Endothelial cell (in vitro differentiated cells): ENCODE measurements around the gene GUCY1A2. TPM values are rescaled to one million over a fixed set of nuclear protein-coding genes. Genes with fewer than 3 reads are reported as not detected.

Experiments
- DNase-seq: peaks from one replicate; pipeline ENCODE4 v3.0.0; 2021; ENCODE audit warnings: low spot score
- H3K27ac Mint-ChIP-seq: one replicate; pipeline ENCODE4 v1.8.0; 2021; ENCODE audit warnings: mixed read lengths, inconsistent platforms; ENCODE audit not compliant: unreplicated experiment
- H3K27me3 Mint-ChIP-seq: one replicate; pipeline ENCODE4 v1.8.0; 2021; ENCODE audit warnings: mild to moderate bottlenecking, moderate library complexity, mixed read lengths, inconsistent platforms; ENCODE audit not compliant: unreplicated experiment
- H3K36me3 Mint-ChIP-seq: one replicate; pipeline ENCODE4 v1.8.0; 2021; ENCODE audit warnings: mild to moderate bottlenecking, low read depth, mixed read lengths, inconsistent platforms; ENCODE audit not compliant: unreplicated experiment
- H3K4me1 Mint-ChIP-seq: one replicate; pipeline ENCODE4 v1.8.0; 2021; ENCODE audit warnings: mild to moderate bottlenecking, mixed read lengths, inconsistent platforms; ENCODE audit not compliant: unreplicated experiment
- H3K4me3 Mint-ChIP-seq: one replicate; pipeline ENCODE4 v1.8.0; 2021; ENCODE audit warnings: mild to moderate bottlenecking, mixed read lengths, inconsistent platforms; ENCODE audit not compliant: unreplicated experiment
- H3K9me3 Mint-ChIP-seq: one replicate; pipeline ENCODE4 v1.8.0; 2021; ENCODE audit warnings: mixed read lengths, inconsistent platforms; ENCODE audit not compliant: unreplicated experiment
- total RNA-seq: library from RNA; stranded (reverse); fragmentation: NEBNext Ultra II Directional; extraction: Animal tissue kit (Norgen Biotek cat#: 25700); gene quantifications from one replicate; pipeline ENCODE4 v1.2.1, GENCODE V29; 2021; ENCODE audit not compliant: unreplicated experiment
- TF ChIP-seq, protein P1 (sequence below): fragments of 200-600 bp; sonication (generic); IDR thresholded peaks from one replicate; pipeline ENCODE4 v1.5.0; 2021; ENCODE audit warnings: antibody characterized with exemption; ENCODE audit not compliant: unreplicated experiment

GUCY1A2 gene
- total RNA-seq, 1 donor from 2014 or later, result 0.10 TPM

DNA sequence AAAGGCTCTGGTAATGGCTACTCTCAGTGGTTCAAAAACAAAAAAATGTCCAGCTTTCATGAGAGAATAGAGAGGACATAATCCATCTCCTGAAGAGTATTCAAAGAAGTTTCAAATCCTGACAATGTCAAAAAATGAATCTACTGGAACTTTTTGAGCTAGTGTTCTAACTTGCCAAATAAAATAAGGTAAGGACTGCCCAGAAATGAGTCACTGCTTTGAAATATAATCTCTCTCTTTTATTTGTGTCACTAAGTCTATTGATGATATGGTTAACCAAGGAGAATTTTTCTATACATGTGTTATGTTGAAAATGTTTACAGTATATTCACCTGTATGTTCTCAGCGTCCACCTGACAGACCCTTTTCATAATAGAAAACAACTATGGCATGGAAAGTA is 3.4 kb downstream of the GUCY1A2 start:
- no peak overlapping the region for H3K27ac Mint-ChIP-seq
- peaks cover 4% of the 10 kb centered on the region for H3K4me1 Mint-ChIP-seq
- peaks cover 5% of the 10 kb centered on the region for H3K27me3 Mint-ChIP-seq
- H3K36me3 Mint-ChIP-seq, result peaks cover 3% of the 10 kb centered on the region
- no peak for DNase-seq
- H3K9me3 Mint-ChIP-seq, result no peaks in the 10 kb centered on the region
- no peak overlapping the region for H3K4me3 Mint-ChIP-seq
- TF ChIP-seq, protein P1, sequence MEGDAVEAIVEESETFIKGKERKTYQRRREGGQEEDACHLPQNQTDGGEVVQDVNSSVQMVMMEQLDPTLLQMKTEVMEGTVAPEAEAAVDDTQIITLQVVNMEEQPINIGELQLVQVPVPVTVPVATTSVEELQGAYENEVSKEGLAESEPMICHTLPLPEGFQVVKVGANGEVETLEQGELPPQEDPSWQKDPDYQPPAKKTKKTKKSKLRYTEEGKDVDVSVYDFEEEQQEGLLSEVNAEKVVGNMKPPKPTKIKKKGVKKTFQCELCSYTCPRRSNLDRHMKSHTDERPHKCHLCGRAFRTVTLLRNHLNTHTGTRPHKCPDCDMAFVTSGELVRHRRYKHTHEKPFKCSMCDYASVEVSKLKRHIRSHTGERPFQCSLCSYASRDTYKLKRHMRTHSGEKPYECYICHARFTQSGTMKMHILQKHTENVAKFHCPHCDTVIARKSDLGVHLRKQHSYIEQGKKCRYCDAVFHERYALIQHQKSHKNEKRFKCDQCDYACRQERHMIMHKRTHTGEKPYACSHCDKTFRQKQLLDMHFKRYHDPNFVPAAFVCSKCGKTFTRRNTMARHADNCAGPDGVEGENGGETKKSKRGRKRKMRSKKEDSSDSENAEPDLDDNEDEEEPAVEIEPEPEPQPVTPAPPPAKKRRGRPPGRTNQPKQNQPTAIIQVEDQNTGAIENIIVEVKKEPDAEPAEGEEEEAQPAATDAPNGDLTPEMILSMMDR, result no peak

DNA sequence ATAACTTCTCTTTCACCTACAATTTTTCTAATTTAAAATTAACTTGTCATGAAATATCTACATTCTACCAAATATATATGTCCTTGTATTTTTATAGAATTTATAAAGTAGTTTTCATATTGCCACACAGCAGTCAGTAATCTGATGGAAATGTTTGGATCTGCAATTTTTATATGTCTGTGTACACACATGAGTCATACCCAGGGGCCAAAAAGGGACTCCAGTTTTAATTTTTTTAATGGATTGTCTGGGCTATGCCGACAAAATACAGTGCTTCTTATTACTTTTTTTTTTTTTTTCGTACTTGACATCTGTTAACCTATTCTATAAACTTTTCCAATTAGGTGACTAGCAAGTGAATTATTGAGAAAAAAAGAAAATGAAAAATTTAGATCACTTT is 6.3 kb downstream of the GUCY1A2 start:
- peaks cover 2% of the 10 kb centered on the region for H3K27me3 Mint-ChIP-seq
- no peak overlapping the region for H3K4me3 Mint-ChIP-seq
- peaks cover 1% of the 10 kb centered on the region for H3K36me3 Mint-ChIP-seq
- H3K27ac Mint-ChIP-seq, result no peak overlapping the region
- H3K4me1 Mint-ChIP-seq, result peaks cover under 1% of the 10 kb centered on the region
- TF ChIP-seq, protein P1, result no peak
- DNase-seq, result no peak
- H3K9me3 Mint-ChIP-seq, result no peaks in the 10 kb centered on the region

DNA sequence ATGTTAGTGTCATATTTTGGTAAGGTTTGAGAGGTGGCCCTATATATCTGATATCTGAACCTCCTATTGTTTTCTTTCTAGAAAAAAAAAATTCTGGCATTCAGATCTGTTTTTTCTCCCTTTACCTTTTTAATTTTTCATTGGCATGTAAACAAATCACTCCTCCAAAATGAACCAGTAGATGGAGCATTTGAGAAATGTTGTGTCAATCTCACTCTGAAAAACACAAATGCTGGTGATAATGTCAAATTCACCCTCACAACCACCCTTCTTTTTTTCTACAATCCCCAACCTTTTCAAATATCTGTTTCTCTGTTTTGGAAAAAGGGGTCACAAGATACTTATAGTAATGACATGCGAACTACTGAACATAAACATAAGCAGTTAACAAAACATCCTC is 9.1 kb downstream of the GUCY1A2 start:
- no peak overlapping the region for H3K4me3 Mint-ChIP-seq
- H3K36me3 Mint-ChIP-seq, result no peaks in the 10 kb centered on the region
- H3K27ac Mint-ChIP-seq, result no peak overlapping the region
- TF ChIP-seq, protein P1, result no peak
- no peaks in the 10 kb centered on the region for H3K9me3 Mint-ChIP-seq
- H3K4me1 Mint-ChIP-seq, result no peaks in the 10 kb centered on the region
- DNase-seq, result no peak
- H3K27me3 Mint-ChIP-seq, result peaks cover 2% of the 10 kb centered on the region

DNA sequence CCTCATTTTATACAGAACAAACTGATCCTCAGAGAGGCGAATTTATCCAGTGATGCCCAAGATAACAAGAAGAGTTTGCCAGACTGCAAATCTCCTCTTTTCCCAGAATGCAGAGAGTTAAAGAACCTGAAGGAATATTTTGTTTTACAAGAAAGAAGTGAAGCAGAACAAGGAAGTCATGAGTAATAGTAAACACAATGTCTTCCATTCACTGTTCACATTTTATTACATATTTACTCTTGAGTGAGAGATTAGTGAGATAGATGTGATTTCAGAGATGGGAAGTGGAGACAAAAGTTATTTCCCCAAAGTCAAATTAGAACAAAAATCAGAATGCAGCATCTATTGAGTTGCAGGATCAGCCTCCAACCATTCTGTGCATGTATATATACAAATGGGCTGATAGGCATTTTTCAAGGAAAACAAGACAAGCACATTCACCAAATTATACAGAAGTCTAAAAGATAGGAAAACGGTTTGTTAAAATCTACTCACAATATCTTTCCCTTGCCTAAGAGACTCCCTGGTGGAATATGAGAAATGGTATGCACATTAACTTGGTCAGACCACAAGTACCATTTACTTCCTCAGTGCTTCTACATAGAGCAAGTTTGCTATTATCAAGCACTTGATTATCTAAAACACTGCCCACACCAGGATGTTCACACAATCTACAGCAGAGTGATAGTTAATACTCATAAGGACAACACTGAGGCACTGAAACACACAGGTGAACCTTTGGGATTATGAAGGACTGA is 12.0 kb downstream of the GUCY1A2 start:
- Mint-ChIP-seq H3K4me1 (no peaks in the 10 kb centered on the region), H3K27me3 (peaks cover 2% of the 10 kb centered on the region), H3K27ac (no peak overlapping the region), H3K4me3 (no peak overlapping the region), H3K9me3 (no peaks in the 10 kb centered on the region), H3K36me3 (no peaks in the 10 kb centered on the region)
- DNase-seq, result no peak
- TF ChIP-seq, protein P1, result no peak

DNA sequence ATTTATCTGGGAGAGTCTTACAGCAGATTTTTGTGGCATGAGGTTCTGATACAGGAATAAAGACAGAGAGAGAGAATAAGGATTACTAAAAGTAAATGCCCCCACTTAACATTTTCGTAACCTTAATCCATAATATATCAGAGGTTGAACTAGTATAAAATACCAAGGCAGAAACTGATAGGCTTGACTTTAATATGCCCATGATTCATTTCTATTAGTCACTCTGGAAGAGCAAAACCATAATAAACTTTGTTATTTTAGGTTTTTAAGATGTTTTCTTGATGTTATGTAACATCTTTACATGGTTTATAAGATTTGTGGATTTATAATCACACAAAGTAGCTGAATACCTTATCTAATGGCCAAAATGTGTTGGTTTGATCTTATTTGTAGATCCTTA is 19.1 kb downstream of the GUCY1A2 start:
- TF ChIP-seq, protein P1, result no peak
- no peaks in the 10 kb centered on the region for H3K9me3 Mint-ChIP-seq
- no peak overlapping the region for H3K4me3 Mint-ChIP-seq
- no peaks in the 10 kb centered on the region for H3K4me1 Mint-ChIP-seq
- no peaks in the 10 kb centered on the region for H3K36me3 Mint-ChIP-seq
- no peak overlapping the region for H3K27ac Mint-ChIP-seq
- H3K27me3 Mint-ChIP-seq, result no peaks in the 10 kb centered on the region
- DNase-seq, result no peak
